ENCODE results near the gene CMTR1. TPM values are rescaled to one million over a fixed set of nuclear protein-coding genes. Genes with fewer than 3 reads are reported as not detected.

CMTR1 gene
- total and polyA plus RNA-seq, 9 donors, result 18.7 to 45.0 (median 38.4) TPM

GRCh38 chr6:37459981-37460800, 27.2 kb downstream of the CMTR1 start:
- Histone ChIP-seq H3K27me3 (no peaks in the 10 kb centered on the region), H3K9me3 (no peaks in the 10 kb centered on the region), H3K4me3 (no peak overlapping the region), H3K27ac (no peak overlapping the region), H3K36me3 (peaks cover 3% of the 10 kb centered on the region), H3K4me1 (ENCODE audit: insufficient read depth) (peaks cover 2% of the 10 kb centered on the region)
- DNase-seq, result no peak
- intact Hi-C loops (cut with DNase I), result no loop called here
- WGBS, 3 donors, result 86 to 90% (median 87%) methylated on average over 5 of the region's 5 CpGs
- TF ChIP-seq CTCF (IDR thresholded peaks at IDR 0.05) (no peak), EP300 (IDR thresholded peaks at IDR 0.05) (no peak), POLR2A (IDR thresholded peaks at IDR 0.05) (no peak)

GRCh38 chr6:37460805-37461204, 27.8 kb downstream of the CMTR1 start:
- TF ChIP-seq CTCF (IDR thresholded peaks at IDR 0.05) (no peak), POLR2A (IDR thresholded peaks at IDR 0.05) (no peak), EP300 (IDR thresholded peaks at IDR 0.05) (no peak)
- Histone ChIP-seq H3K36me3 (peaks cover 3% of the 10 kb centered on the region), H3K4me3 (no peak overlapping the region), H3K27me3 (no peaks in the 10 kb centered on the region), H3K4me1 (ENCODE audit: insufficient read depth) (peaks cover 2% of the 10 kb centered on the region), H3K9me3 (no peaks in the 10 kb centered on the region), H3K27ac (no peak overlapping the region)
- intact Hi-C loops (cut with DNase I), result no loop called here
- 75 to 80% (median 79%) methylated on average over 2 of the region's 2 CpGs for WGBS, 3 donors
- no peak for DNase-seq

GRCh38 chr6:37463110-37463509, 30.1 kb downstream of the CMTR1 start:
- intact Hi-C loops (cut with DNase I), result no loop called here
- H3K36me3 ChIP-seq, result peaks cover 3% of the 10 kb centered on the region
- TF ChIP-seq POLR2A (IDR thresholded peaks at IDR 0.05) (no peak), CTCF (IDR thresholded peaks at IDR 0.05) (no peak), EP300 (IDR thresholded peaks at IDR 0.05) (no peak)

GRCh38 chr6:37467718-37468117, 34.7 kb downstream of the CMTR1 start:
- peaks cover 0 to 2% of the 10 kb centered on the region in 2 donors for H3K9me3 ChIP-seq
- TF ChIP-seq POLR2A (IDR thresholded peaks at IDR 0.05) (no peak), EP300 (IDR thresholded peaks at IDR 0.05) (no peak), CTCF (IDR thresholded peaks at IDR 0.05) (no peak)
- no peaks in the 10 kb centered on the region for H3K4me1 ChIP-seq (ENCODE audit: insufficient read depth)
- H3K4me3 ChIP-seq, result no peak overlapping the region
- no peaks in the 10 kb centered on the region for H3K27me3 ChIP-seq
- no peaks in the 10 kb centered on the region for H3K36me3 ChIP-seq
- DNase-seq, result no peak
- intact Hi-C loops (cut with DNase I), result no loop called here
- no peak overlapping the region for H3K27ac ChIP-seq

More at GRCh38 chr6:37463110-37463509, 30.1 kb downstream of the CMTR1 start:
- DNase-seq, result no peak
- H3K4me1 ChIP-seq (ENCODE audit: insufficient read depth), result no peaks in the 10 kb centered on the region
- H3K27me3 ChIP-seq, result no peaks in the 10 kb centered on the region
- peaks cover 0 to 2% of the 10 kb centered on the region in 2 donors for H3K9me3 ChIP-seq
- no peak overlapping the region for H3K4me3 ChIP-seq
- H3K27ac ChIP-seq, result no peak overlapping the region

All from ovary (tissue), 9 donors.